K562 (cell line): ENCODE measurements around the gene CDX1. TPM values are rescaled to one million over a fixed set of nuclear protein-coding genes. Genes with fewer than 3 reads are reported as not detected.

Experiments
- ATAC-seq: fragments of 200-7000 bp; cut with Tn5 transposase; 3 replicates; pipeline ENCODE4 v1.9.1; 2020; ENCODE audit warnings: moderate library complexity
- BruUV-seq: library from RNA; stranded (reverse); fragments of 400-500 nt; replicated peaks from 2 replicates; lab custom pipeline; 2021; lab: Mats Ljungman, UMichigan
- CTCF ChIA-PET: fragments of 300-600 bp; formaldehyde crosslinking; extraction: SDS; loops from one replicate; lab custom pipeline; 2021; ENCODE audit warnings: low intra/inter-chr PET ratio; lab: Yijun Ruan, JAX
- POLR2A ChIA-PET: fragments of 300-600, 350-650 bp; sonication (Branson Sonifier 250); formaldehyde crosslinking; extraction: SDS; loops from one replicate; lab custom pipeline; 2021; ENCODE audit warnings: antibody characterized with exemption, inconsistent platforms; lab: Yijun Ruan, JAX
- DNase-seq, 4 experiments: peaks; one replicate each; pipeline versions ENCODE4 v3.0.0 to v3.0.0-alpha.2; 2011 to 2018; ENCODE audit warnings: low spot score in 3 of 4, mixed read lengths in 3 of 4; ENCODE audit errors: extremely low read depth in 1 of 4
- FAIRE-seq: peaks from 2 replicates; lab custom pipeline; 2011; peaks lifted over from hg19 to GRCh38; lab: Jason Lieb, UNC
- H2AFZ ChIP-seq: 2 replicates; pipeline ENCODE4 v1.6.0; 2011; ENCODE audit warnings: low read depth, low read length, control low read depth, inconsistent platforms
- H3K27ac ChIP-seq: fragments of 200-600 bp; 3 replicates; pipeline ENCODE4 v1.8.0; 2011; ENCODE audit warnings: low read depth, mild to moderate bottlenecking, control low read depth, inconsistent platforms, low read length, moderate library complexity, mixed read lengths; ENCODE audit errors: extremely low read depth
- H3K27me3 ChIP-seq, 2 experiments: fragments of 300-600 bp in 1 of 2; 2 replicates in 1 of 2; 3 replicates in 1 of 2; pipeline versions ENCODE4 v1.6.0 to v1.8.0; 2011; ENCODE audit warnings: inconsistent platforms in 2 of 2, low read length in 2 of 2, mild to moderate bottlenecking in 1 of 2, mixed read lengths in 1 of 2, moderate library complexity in 1 of 2; ENCODE audit not compliant: control insufficient read depth in 2 of 2, insufficient read depth in 2 of 2
- H3K36me3 ChIP-seq: fragments of 300-600 bp; 3 replicates; pipeline ENCODE4 v1.8.0; 2011; ENCODE audit warnings: mild to moderate bottlenecking, low read length, inconsistent platforms; ENCODE audit not compliant: control insufficient read depth, insufficient read depth
- H3K4me1 ChIP-seq, 2 experiments: fragments of 200-600 bp in 1 of 2; replicated peaks in 1 of 2; 2 replicates in 1 of 2; 3 replicates in 1 of 2; pipeline versions ENCODE4 v1.5.1 to v1.8.0; 2011; ENCODE audit warnings: inconsistent platforms in 2 of 2, low read length in 2 of 2, mild to moderate bottlenecking in 1 of 2, mixed read lengths in 1 of 2, moderate library complexity in 1 of 2; ENCODE audit not compliant: control insufficient read depth in 2 of 2, insufficient read depth in 2 of 2
- H3K4me2 ChIP-seq: 2 replicates; pipeline ENCODE4 v1.6.1; 2011; ENCODE audit warnings: low read length, control low read depth, inconsistent platforms, mixed read lengths; ENCODE audit not compliant: insufficient read depth
- H3K4me3 ChIP-seq: fragments of 200-600 bp; sonication (generic), shearing (Covaris generic); 2 replicates; pipeline ENCODE4 v1.5.1; 2016; ENCODE audit warnings: control low read depth, inconsistent platforms
- H3K79me2 ChIP-seq: fragments of 200-600 bp; 3 replicates; pipeline ENCODE4 v1.8.0; 2011; ENCODE audit warnings: low read length, inconsistent platforms; ENCODE audit not compliant: control insufficient read depth, insufficient read depth
- H3K9ac ChIP-seq, 2 experiments: 2 replicates each; pipeline versions ENCODE4 v1.6.0 to v1.6.1; 2011; ENCODE audit warnings: low read depth in 2 of 2, low read length in 2 of 2, control low read depth in 1 of 2, inconsistent platforms in 1 of 2, mild to moderate bottlenecking in 1 of 2, mixed read lengths in 1 of 2; ENCODE audit not compliant: insufficient read depth in 1 of 2
- H3K9me1 ChIP-seq: one replicate; pipeline ENCODE4 v1.6.0; 2011; ENCODE audit warnings: inconsistent platforms, mild to moderate bottlenecking, low read length, moderate library complexity; ENCODE audit not compliant: control insufficient read depth, insufficient read depth
- H3K9me3 ChIP-seq: replicated peaks from 2 replicates; pipeline ENCODE4 v1.5.1; 2011; ENCODE audit warnings: low read depth, low read length, inconsistent platforms; ENCODE audit not compliant: control insufficient read depth, insufficient read depth
- H4K20me1 ChIP-seq: replicated peaks from 2 replicates; pipeline ENCODE4 v1.6.1; 2011; ENCODE audit warnings: low read length, inconsistent platforms, mixed read lengths; ENCODE audit not compliant: control insufficient read depth, insufficient read depth
- CEBPB ChIP-seq: fragments of 450-650 bp; IDR thresholded peaks from 2 replicates; pipeline ENCODE4 v1.6.1; 2016; ENCODE audit warnings: missing genetic modification characterization, missing compliant biosample characterization
- GATA2 ChIP-seq: sonication (generic); formaldehyde crosslinking; IDR thresholded peaks from 2 replicates; pipeline ENCODE4 v1.4.0; 2020; ENCODE audit warnings: mild to moderate bottlenecking, missing genetic modification reagents
- GATAD2B ChIP-seq: fragments of 450-650 bp; IDR thresholded peaks from 2 replicates; pipeline ENCODE4 v1.6.1; 2017; ENCODE audit warnings: mild to moderate bottlenecking, borderline replicate concordance
- NFATC3 ChIP-seq: fragments of 450-650 bp; IDR thresholded peaks from 2 replicates; pipeline ENCODE4 v1.6.1; 2017; ENCODE audit warnings: mild to moderate bottlenecking
- NR2F6 ChIP-seq: fragments of 450-650 bp; formaldehyde crosslinking; IDR thresholded peaks from 2 replicates; pipeline ENCODE4 v1.4.0; 2020; ENCODE audit warnings: mild to moderate bottlenecking
- NRF1 ChIP-seq, 2 experiments: fragments of 450-650 bp; IDR thresholded peaks in 1 of 2; conservative IDR thresholded peaks in 1 of 2; 2 replicates each; pipeline ENCODE4 v1.6.1; 2014; ENCODE audit warnings: mild to moderate bottlenecking in 2 of 2
- PTTG1 ChIP-seq: fragments of 450-650 bp; IDR thresholded peaks from 2 replicates; pipeline ENCODE4 v1.6.1; 2016; ENCODE audit warnings: low read depth, mild to moderate bottlenecking, missing genetic modification characterization, missing compliant biosample characterization
- ZNF511 ChIP-seq: sonication (generic); formaldehyde crosslinking; IDR thresholded peaks from 2 replicates; pipeline ENCODE4 v1.8.0; 2022; ENCODE audit warnings: mild to moderate bottlenecking, missing genetic modification reagents
- WGBS: fragments of 100-300 bp; shearing (Covaris generic); methylation state at CpG from one replicate; pipeline ENCODE4 v1.1.6; 2016; ENCODE audit warnings: low coverage, mixed read lengths; ENCODE audit not compliant: insufficient coverage; ENCODE audit errors: missing lambda C conversion rate; 5-methylcytosine and 5-hydroxymethylcytosine counted together
- in situ Hi-C: fragments of 300-500 bp; cut with MboI; formaldehyde crosslinking; loops from 4 replicates; pipeline ENCODE4 v1.15.0; 2018; ENCODE audit warnings: inconsistent platforms, mixed read lengths
- intact Hi-C: fragments of 100-400 bp; cut with micrococcal nuclease; formaldehyde crosslinking; loops from 2 replicates; pipeline ENCODE4 v1.14.2; 2022
- polyA plus RNA-seq, 8 experiments: library from polyadenylated mRNA; depleted of rRNA in 4 of 8; stranded (reverse) in 5 of 8; unstranded in 3 of 8; fragments of >200 nt; fragmentation: Nextera tagmentation in 2 of 8; fragmentation: Illumina TruSeq in 1 of 8; extraction: Ambion mirVana in 2 of 8; extraction: Trizol in 1 of 8; gene quantifications; 2 replicates each; pipeline versions ENCODE4 v1.2.1 to v1.2.3, GENCODE V29; 2011 to 2014; ENCODE audit warnings: inconsistent platforms in 1 of 8, missing spikeins in 1 of 8
- total RNA-seq, 7 experiments: library from RNA; depleted of rRNA in 6 of 7; stranded (reverse); fragments of >200 nt in 6 of 7; fragmentation: Illumina TruSeq in 2 of 7; extraction: Trizol in 2 of 7; gene quantifications; 2 replicates each; pipeline versions ENCODE4 v1.2.1 to v1.2.3, GENCODE V29; 2011 to 2021; ENCODE audit warnings: low replicate concordance in 1 of 7

CDX1 gene
- total and polyA plus RNA-seq, 9 of the 15 experiments (the other 6 are each of a cell fraction or from before 2014, with no cell fraction given), result 0.06 to 0.16 TPM; not detected in 7

GRCh38 chr5:150208187-150209098, 41.9 kb downstream of the CDX1 start (continued):
- TF ChIP-seq ZNF511 (no peak), GATAD2B (no peak), GATA2 (no peak), NFATC3 (no peak), CEBPB (tag) (no peak), NR2F6 (no peak)

DNA sequence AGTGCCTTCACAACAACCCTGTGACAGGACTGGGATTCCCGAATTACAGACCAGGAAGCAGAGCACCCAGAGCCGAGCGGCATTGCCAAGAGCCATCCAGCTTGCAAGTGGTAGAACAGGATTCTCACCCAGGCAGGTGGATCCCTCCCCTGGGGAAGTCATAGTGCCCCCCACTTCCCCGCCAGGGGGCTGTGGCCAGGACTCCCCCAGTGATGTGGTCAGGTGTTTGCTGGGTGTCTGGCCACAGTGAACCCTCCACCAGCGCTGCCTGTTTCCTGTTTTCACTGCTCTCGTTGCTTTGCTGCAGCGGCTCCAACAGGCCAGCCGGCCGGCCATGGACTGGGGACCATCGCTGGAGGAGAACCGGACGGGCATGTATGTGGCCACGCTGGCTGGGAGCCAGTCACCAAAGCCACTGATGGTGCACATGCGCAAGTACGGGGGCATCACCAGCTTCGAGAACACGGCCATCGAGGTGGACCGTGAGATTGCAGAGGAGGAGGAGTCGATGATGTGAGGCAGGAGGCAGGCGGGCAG, 42.6 kb downstream of the CDX1 start:
- WGBS, result 12% methylated on average over 19 of the region's 21 CpGs
- H3K4me3 ChIP-seq, result no peak overlapping the region
- no peaks in the 10 kb centered on the region for H3K9me1 ChIP-seq
- no peak overlapping the region for H3K27ac ChIP-seq
- ATAC-seq (peak; percentile 30), FAIRE-seq (no peak), DNase-seq (no peak)
- TF ChIP-seq PTTG1 (tag) (no peak), NRF1 (conservative IDR thresholded peaks at IDR 0.05 in 1 of 2, IDR thresholded peaks at IDR 0.05 in 1 of 2) (peak; percentile 35; a peak in 2 of 4 replicates)
- no peaks in the 10 kb centered on the region for H3K9me3 ChIP-seq
- ChIA-PET POLR2A (interaction anchor here (0.6 to 1.7 kb wide), 3 partner anchors 12 to 123 kb away, joined by 4 read pairs; no protein-coding TSS in a partner anchor), CTCF (no interaction called here)
- H3K36me3 ChIP-seq, result no peaks in the 10 kb centered on the region
- H3K27me3 ChIP-seq, result peaks cover 14 to 61% of the 10 kb centered on the region in 2 experiments
- H3K9ac ChIP-seq, result peak overlapping the region in 1 of 2 experiments; percentile 43; a peak in 1 of 4 replicates
- H3K4me2 ChIP-seq, result no peak overlapping the region
- H4K20me1 ChIP-seq, result no peaks in the 10 kb centered on the region
- in situ Hi-C loops (no loop called here), intact Hi-C loops (no loop called here)
- H2AFZ ChIP-seq, result no peak overlapping the region
- BruUV-seq, result no TSS peak
- H3K79me2 ChIP-seq, result no peaks in the 10 kb centered on the region
- peaks cover 0 to 8% of the 10 kb centered on the region in 2 experiments; a peak in 1 of 5 replicates for H3K4me1 ChIP-seq
